ENCODE results near the gene SLC39A10. TPM values are rescaled to one million over a fixed set of nuclear protein-coding genes. Genes with fewer than 3 reads are reported as not detected.

SLC39A10 gene
- total and polyA plus RNA-seq, 9 of the 15 experiments (the other 6 are each of a cell fraction or from before 2014, with no cell fraction given): 12.5 to 40.1 (median 23.1) TPM

DNA sequence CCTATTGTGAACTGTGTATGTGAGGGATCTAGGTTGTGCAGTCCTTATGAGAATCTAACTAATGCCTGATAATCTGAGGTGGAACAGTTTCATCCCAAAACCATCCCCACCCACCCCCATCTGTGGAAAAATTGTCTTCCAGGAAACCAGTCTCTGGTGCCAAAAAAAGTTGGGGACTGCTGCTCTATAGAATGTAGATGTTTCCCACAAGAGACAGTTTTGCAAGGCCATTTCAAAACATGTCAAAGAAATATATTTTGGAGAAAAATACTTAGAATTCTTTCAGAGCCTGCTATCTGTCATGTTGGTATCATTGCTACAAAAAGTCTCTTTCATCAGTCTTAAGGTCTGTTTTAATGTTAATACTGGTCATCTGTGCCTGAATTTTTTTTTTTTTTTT is 4.1 kb upstream of the SLC39A10 start:
- POLR2A ChIA-PET: interaction anchor here (0.8 kb wide), 1 partner anchor 15 kb away, joined by 4 read pairs; no protein-coding TSS in a partner anchor
- Histone ChIP-seq H3K79me2 (ENCODE audit: control insufficient read depth, insufficient read depth, low read length) (peaks cover 9% of the 10 kb centered on the region), H4K20me1 (replicated peaks; ENCODE audit: control insufficient read depth, insufficient read depth, low read length) (no peaks in the 10 kb centered on the region), H2AFZ (ENCODE audit: low read depth, low read length) (no peak overlapping the region), H3K36me3 (ENCODE audit: control insufficient read depth, insufficient read depth, low read length) (no peaks in the 10 kb centered on the region), H3K4me2 (ENCODE audit: insufficient read depth, low read length) (no peak overlapping the region), H3K27ac (ENCODE audit: extremely low read depth, low read depth, low read length) (no peak overlapping the region), H3K4me3 (no peak overlapping the region), H3K4me1 (replicated peaks in 1 of 2; ENCODE audit: control insufficient read depth in 2 of 2, insufficient read depth in 2 of 2, low read length in 2 of 2) (peaks cover 7 to 11% of the 10 kb centered on the region in 2 experiments), H3K9me3 (replicated peaks; ENCODE audit: control insufficient read depth, insufficient read depth, low read depth, low read length) (no peaks in the 10 kb centered on the region), H3K9me1 (ENCODE audit: control insufficient read depth, insufficient read depth, low read length) (no peaks in the 10 kb centered on the region), H3K27me3 (ENCODE audit: control insufficient read depth in 2 of 2, insufficient read depth in 2 of 2, low read length in 2 of 2) (no peaks in the 10 kb centered on the region), H3K9ac (ENCODE audit: insufficient read depth in 1 of 2, low read depth in 2 of 2, low read length in 2 of 2) (no peak overlapping the region)
- no peak for ATAC-seq
- CTCF ChIA-PET (ENCODE audit: low intra/inter-chr PET ratio): no interaction called here
- DNase-seq (ENCODE audit: extremely low read depth in 1 of 4, low spot score in 3 of 4): no peak
- TF ChIP-seq, protein P1, sequence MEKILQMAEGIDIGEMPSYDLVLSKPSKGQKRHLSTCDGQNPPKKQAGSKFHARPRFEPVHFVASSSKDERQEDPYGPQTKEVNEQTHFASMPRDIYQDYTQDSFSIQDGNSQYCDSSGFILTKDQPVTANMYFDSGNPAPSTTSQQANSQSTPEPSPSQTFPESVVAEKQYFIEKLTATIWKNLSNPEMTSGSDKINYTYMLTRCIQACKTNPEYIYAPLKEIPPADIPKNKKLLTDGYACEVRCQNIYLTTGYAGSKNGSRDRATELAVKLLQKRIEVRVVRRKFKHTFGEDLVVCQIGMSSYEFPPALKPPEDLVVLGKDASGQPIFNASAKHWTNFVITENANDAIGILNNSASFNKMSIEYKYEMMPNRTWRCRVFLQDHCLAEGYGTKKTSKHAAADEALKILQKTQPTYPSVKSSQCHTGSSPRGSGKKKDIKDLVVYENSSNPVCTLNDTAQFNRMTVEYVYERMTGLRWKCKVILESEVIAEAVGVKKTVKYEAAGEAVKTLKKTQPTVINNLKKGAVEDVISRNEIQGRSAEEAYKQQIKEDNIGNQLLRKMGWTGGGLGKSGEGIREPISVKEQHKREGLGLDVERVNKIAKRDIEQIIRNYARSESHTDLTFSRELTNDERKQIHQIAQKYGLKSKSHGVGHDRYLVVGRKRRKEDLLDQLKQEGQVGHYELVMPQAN (IDR thresholded peaks at IDR 0.05; ENCODE audit: borderline replicate concordance): no peak
- TF ChIP-seq HMG20A (CRISPR knock-in tag; conservative IDR thresholded peaks at IDR 0.05) (no peak), CCAR2 (IDR thresholded peaks at IDR 0.05; ENCODE audit: low read depth, low read length) (no peak), ZNF518B (CRISPR knock-in tag; IDR thresholded peaks at IDR 0.05) (no peak), JUND (IDR thresholded peaks at IDR 0.05; ENCODE audit: borderline replicate concordance, low read depth, low read length) (no peak), JUND (tag; IDR thresholded peaks at IDR 0.05; ENCODE audit: borderline replicate concordance, low read depth, low read length) (no peak), CXXC5 (CRISPR knock-in tag; IDR thresholded peaks at IDR 0.05) (no peak)
- TF ChIP-seq, protein P2, sequence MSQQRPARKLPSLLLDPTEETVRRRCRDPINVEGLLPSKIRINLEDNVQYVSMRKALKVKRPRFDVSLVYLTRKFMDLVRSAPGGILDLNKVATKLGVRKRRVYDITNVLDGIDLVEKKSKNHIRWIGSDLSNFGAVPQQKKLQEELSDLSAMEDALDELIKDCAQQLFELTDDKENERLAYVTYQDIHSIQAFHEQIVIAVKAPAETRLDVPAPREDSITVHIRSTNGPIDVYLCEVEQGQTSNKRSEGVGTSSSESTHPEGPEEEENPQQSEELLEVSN (IDR thresholded peaks at IDR 0.05; ENCODE audit: borderline replicate concordance in 1 of 2, extremely low read depth in 1 of 2, insufficient read depth in 1 of 2, insufficient read length in 1 of 2, low read depth in 1 of 2, low read length in 1 of 2, poor library complexity in 1 of 2, severe bottlenecking in 1 of 2): no peak
- TF ChIP-seq, protein P3, sequence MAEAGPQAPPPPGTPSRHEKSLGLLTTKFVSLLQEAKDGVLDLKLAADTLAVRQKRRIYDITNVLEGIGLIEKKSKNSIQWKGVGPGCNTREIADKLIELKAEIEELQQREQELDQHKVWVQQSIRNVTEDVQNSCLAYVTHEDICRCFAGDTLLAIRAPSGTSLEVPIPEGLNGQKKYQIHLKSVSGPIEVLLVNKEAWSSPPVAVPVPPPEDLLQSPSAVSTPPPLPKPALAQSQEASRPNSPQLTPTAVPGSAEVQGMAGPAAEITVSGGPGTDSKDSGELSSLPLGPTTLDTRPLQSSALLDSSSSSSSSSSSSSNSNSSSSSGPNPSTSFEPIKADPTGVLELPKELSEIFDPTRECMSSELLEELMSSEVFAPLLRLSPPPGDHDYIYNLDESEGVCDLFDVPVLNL (CRISPR knock-in tag; IDR thresholded peaks at IDR 0.05; ENCODE audit: low read depth): no peak
- intact Hi-C loops (cut with micrococcal nuclease): no loop called here
- no peak for FAIRE-seq
- no TSS peak for BruUV-seq (replicated peaks)
- in situ Hi-C loops (cut with MboI): loop anchor here (10.0 to 25.0 kb wide), 2 partner anchors 328 to 409 kb away; partner anchors contain the start of gene DNAH7

Data from K562 (cell line).